ENCODE results near the gene ICAM2.

- TF ChIP-seq POLR2A (IDR thresholded peaks at IDR 0.05) (no peak), CTCF (IDR thresholded peaks at IDR 0.05) (no peak), EP300 (IDR thresholded peaks at IDR 0.05) (no peak)
Observed at GRCh38 chr17:64037180-64037579, 16.7 kb upstream of the ICAM2 start.

All from ovary (tissue), 3 donors.